ENCODE data around the gene HASPIN. TPM values are rescaled to one million over a fixed set of nuclear protein-coding genes. Genes with fewer than 3 reads are reported as not detected.

HASPIN gene
- total and polyA plus RNA-seq, 2 of the 8 experiments (the other 6 are each of a cell fraction or from before 2014, with no cell fraction given), result 7.8 to 29.5 TPM

DNA sequence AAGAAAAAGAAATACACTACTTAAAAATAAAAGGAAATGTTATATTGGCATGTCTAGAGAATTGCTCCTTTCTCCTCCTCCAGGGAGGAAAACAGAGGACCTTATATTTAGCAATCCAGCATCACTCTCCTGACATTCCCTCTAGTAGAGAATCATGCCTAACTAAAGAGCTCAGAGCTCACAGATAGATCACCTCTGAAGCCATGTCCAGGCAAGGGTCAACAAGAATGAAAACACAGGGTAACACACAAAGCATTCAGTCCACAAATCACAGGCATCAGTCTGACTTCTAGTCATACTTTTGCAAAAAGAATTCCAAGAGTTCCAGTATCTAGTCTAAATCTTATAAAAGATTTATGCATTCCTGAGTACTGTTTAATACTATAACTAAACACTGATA, 4.4 kb upstream of the HASPIN start (continued):
- TF ChIP-seq, protein P1, sequence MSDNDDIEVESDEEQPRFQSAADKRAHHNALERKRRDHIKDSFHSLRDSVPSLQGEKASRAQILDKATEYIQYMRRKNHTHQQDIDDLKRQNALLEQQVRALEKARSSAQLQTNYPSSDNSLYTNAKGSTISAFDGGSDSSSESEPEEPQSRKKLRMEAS (IDR thresholded peaks at IDR 0.05), result no peak
- TF ChIP-seq GTF2F1 (IDR thresholded peaks at IDR 0.05; ENCODE audit: borderline replicate concordance, low read depth, low read length) (no peak), CEBPB (IDR thresholded peaks at IDR 0.05; ENCODE audit: low read depth, low read length) (no peak), BACH1 (IDR thresholded peaks at IDR 0.05; ENCODE audit: low read length) (no peak), KDM1A (IDR thresholded peaks at IDR 0.05; ENCODE audit: borderline replicate concordance, low read length) (no peak), NANOG (IDR thresholded peaks at IDR 0.05; ENCODE audit: insufficient read depth, low read depth, low read length, poor library complexity, severe bottlenecking) (no peak)

Measured in H1 (cell line).